GM19099 (cell line): ENCODE measurements around the gene MAGOH.

Source experiments
- POLR2A ChIP-seq: IDR thresholded peaks from 3 replicates; pipeline ENCODE4 v1.6.1; 2011; ENCODE audit warnings: low read depth; ENCODE audit not compliant: insufficient read length; ENCODE audit errors: extremely low read depth

The MAGOH gene

GRCh38 chr1:53273526-53273925 lies 35.2 kb upstream of the MAGOH start:
- TF ChIP-seq POLR2A = no peak

- no peak for TF ChIP-seq POLR2A
Observed at GRCh38 chr1:53272349-53272748, 34.0 kb upstream of the MAGOH start.

GRCh38 chr1:53271446-53272090 lies 33.2 kb upstream of the MAGOH start:
- no peak for TF ChIP-seq POLR2A

- TF ChIP-seq POLR2A = no peak
Observed at GRCh38 chr1:53270873-53271272, 32.6 kb upstream of the MAGOH start.

- no peak for TF ChIP-seq POLR2A
Observed at GRCh38 chr1:53270107-53270506, 31.8 kb upstream of the MAGOH start.

- no peak for TF ChIP-seq POLR2A
Observed at GRCh38 chr1:53267761-53268160, 29.4 kb upstream of the MAGOH start.

- no peak for TF ChIP-seq POLR2A
Observed at GRCh38 chr1:53266038-53266437, 27.7 kb upstream of the MAGOH start.

GRCh38 chr1:53265581-53265980 lies 27.3 kb upstream of the MAGOH start:
- TF ChIP-seq POLR2A = no peak

GRCh38 chr1:53264048-53264447 lies 25.7 kb upstream of the MAGOH start:
- no peak for TF ChIP-seq POLR2A

- no peak for TF ChIP-seq POLR2A
Observed at GRCh38 chr1:53262000-53262399, 23.7 kb upstream of the MAGOH start.

GRCh38 chr1:53260631-53261247 lies 22.4 kb upstream of the MAGOH start:
- no peak for TF ChIP-seq POLR2A

GRCh38 chr1:53259932-53260331 lies 21.6 kb upstream of the MAGOH start:
- TF ChIP-seq POLR2A = no peak

GRCh38 chr1:53258216-53258615 lies 19.9 kb upstream of the MAGOH start:
- TF ChIP-seq POLR2A = no peak

- TF ChIP-seq POLR2A = no peak
Observed at GRCh38 chr1:53257454-53258081, 19.2 kb upstream of the MAGOH start.

- no peak for TF ChIP-seq POLR2A
Observed at GRCh38 chr1:53256511-53257453, 18.5 kb upstream of the MAGOH start.
